ENCODE measurements around the gene PTPN3.

The PTPN3 gene

DNA sequence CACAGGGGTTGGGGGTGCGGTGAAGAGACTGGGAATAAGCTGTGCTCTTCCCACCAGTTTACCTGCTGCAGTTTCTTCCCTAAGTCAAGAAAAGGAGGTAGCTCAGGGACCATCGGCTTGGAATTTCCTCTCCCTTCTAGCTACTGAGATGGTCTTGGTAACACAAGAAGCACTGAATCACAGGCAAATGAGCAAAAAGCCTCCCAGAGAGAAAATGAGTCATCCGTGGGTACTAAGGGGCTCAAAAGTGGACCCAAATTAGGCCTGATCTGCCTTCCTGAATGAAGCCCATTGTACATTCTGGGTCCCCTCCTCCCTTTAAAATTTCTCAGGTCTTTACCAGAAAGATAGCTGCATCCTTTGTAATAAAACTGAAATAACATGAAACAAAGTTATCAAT, 49.9 kb downstream of the PTPN3 start:
- Histone ChIP-seq H2BK15ac (ENCODE audit: low read depth, poor library complexity, severe bottlenecking) (no peak overlapping the region), H3K4me3 (ENCODE audit: insufficient read depth in 1 of 2, low read depth in 1 of 2, low read length in 2 of 2) (no peak overlapping the region), H2AFZ (ENCODE audit: low read depth, low read length) (no peak overlapping the region), H3K36me3 (ENCODE audit: control insufficient read depth in 1 of 2, insufficient read depth in 2 of 2, low read depth in 1 of 2, low read length in 2 of 2) (peaks cover 0 to 35% of the 10 kb centered on the region in 2 experiments), H2AK5ac (ENCODE audit: low read length, severe bottlenecking) (no peak overlapping the region), H3K9me3 (ENCODE audit: control insufficient read depth, low read length) (no peaks in the 10 kb centered on the region), H3K4me1 (ENCODE audit: control insufficient read depth, insufficient read depth, low read depth, low read length) (peaks cover 10% of the 10 kb centered on the region), H3K9ac (ENCODE audit: low read length) (no peak overlapping the region), H2BK5ac (ENCODE audit: low read depth, low read length, poor library complexity, severe bottlenecking) (no peak overlapping the region), H3K27me3 (ENCODE audit: control insufficient read depth in 1 of 2, insufficient read depth in 1 of 2, low read length in 2 of 2) (peaks cover 0 to 6% of the 10 kb centered on the region in 2 experiments), H3K4me2 (ENCODE audit: low read length, poor library complexity, severe bottlenecking) (no peak overlapping the region), H3K23ac (ENCODE audit: low read length in 2 of 2) (no peak overlapping the region), H4K91ac (ENCODE audit: low read length) (no peak overlapping the region), H3K27ac (ENCODE audit: low read length, poor library complexity, severe bottlenecking) (peak overlapping the region; percentile 15), H2BK120ac (ENCODE audit: low read depth, low read length) (no peak overlapping the region), H3K79me1 (replicated peaks; ENCODE audit: low read length, poor library complexity, severe bottlenecking) (peaks cover 1% of the 10 kb centered on the region), H4K8ac (ENCODE audit: low read length) (no peak overlapping the region), H2BK12ac (ENCODE audit: low read length in 2 of 2) (no peak overlapping the region), H3K14ac (ENCODE audit: low read length in 2 of 2) (no peak overlapping the region), H3K4ac (ENCODE audit: low read depth in 1 of 2, low read length in 2 of 2) (no peak overlapping the region), H3K18ac (ENCODE audit: low read depth in 1 of 2, low read length in 2 of 2) (no peak overlapping the region)
- 69% methylated on average over 3 of the region's 3 CpGs for WGBS
- peak; percentile 27 for DNase-seq

DNA sequence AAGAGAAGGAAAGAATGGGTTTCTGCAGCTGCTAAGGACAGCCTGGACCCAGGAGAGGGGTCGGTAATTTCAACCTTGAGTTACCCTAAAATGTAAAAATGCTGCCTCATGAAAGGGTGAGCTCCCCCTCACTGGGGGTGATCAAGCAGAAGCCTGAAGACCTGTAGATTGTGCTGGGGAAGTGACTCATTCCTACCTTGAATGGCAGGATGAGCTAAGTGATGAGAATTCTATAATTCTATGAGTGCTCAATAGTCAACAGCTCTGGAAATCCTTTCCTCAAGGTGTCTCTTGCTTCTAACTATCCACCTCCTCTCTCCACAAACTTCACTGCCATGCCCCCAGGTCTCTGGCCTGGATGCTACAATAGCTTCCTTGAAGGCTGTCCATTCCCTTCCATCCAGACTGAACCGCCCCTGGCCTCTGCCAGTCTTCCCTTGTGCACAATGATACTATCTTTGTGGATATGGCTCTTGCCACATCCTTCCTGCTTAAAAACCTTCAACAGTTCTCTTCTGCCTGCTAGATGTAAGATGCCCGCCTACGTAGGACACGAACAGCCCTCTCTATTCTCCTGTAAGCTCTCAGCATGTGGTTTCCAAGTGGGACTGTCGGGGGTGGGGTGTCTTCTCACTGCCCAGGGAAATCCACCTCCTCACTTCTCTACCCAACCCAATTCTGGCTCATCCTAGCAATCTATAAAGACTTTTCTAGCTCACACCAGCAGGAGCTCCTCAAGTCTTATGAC, 50.6 kb downstream of the PTPN3 start:
- Histone ChIP-seq H4K8ac (ENCODE audit: low read length) (no peak overlapping the region), H3K9me3 (ENCODE audit: control insufficient read depth, low read length) (no peaks in the 10 kb centered on the region), H3K18ac (ENCODE audit: low read depth in 1 of 2, low read length in 2 of 2) (no peak overlapping the region), H2BK120ac (ENCODE audit: low read depth, low read length) (no peak overlapping the region), H3K27me3 (ENCODE audit: control insufficient read depth in 1 of 2, insufficient read depth in 1 of 2, low read length in 2 of 2) (peaks cover 0 to 10% of the 10 kb centered on the region in 2 experiments), H3K27ac (ENCODE audit: low read length, poor library complexity, severe bottlenecking) (peak overlapping the region; percentile 6), H3K4me3 (ENCODE audit: insufficient read depth in 1 of 2, low read depth in 1 of 2, low read length in 2 of 2) (no peak overlapping the region), H3K14ac (ENCODE audit: low read length in 2 of 2) (no peak overlapping the region), H3K4me1 (ENCODE audit: control insufficient read depth, insufficient read depth, low read depth, low read length) (peaks cover 9% of the 10 kb centered on the region), H3K4me2 (ENCODE audit: low read length, poor library complexity, severe bottlenecking) (no peak overlapping the region), H2BK5ac (ENCODE audit: low read depth, low read length, poor library complexity, severe bottlenecking) (no peak overlapping the region), H3K79me1 (replicated peaks; ENCODE audit: low read length, poor library complexity, severe bottlenecking) (peaks cover 1% of the 10 kb centered on the region), H4K91ac (ENCODE audit: low read length) (no peak overlapping the region), H3K36me3 (ENCODE audit: control insufficient read depth in 1 of 2, insufficient read depth in 2 of 2, low read depth in 1 of 2, low read length in 2 of 2) (peaks cover 0 to 37% of the 10 kb centered on the region in 2 experiments), H2BK12ac (ENCODE audit: low read length in 2 of 2) (no peak overlapping the region), H2AK5ac (ENCODE audit: low read length, severe bottlenecking) (peak overlapping the region; percentile 35), H3K9ac (ENCODE audit: low read length) (no peak overlapping the region), H2AFZ (ENCODE audit: low read depth, low read length) (no peak overlapping the region), H2BK15ac (ENCODE audit: low read depth, poor library complexity, severe bottlenecking) (no peak overlapping the region), H3K23ac (ENCODE audit: low read length in 2 of 2) (no peak overlapping the region), H3K4ac (ENCODE audit: low read depth in 1 of 2, low read length in 2 of 2) (no peak overlapping the region)
- DNase-seq = no peak
- WGBS = 94% methylated on average over 6 of the region's 6 CpGs

DNA sequence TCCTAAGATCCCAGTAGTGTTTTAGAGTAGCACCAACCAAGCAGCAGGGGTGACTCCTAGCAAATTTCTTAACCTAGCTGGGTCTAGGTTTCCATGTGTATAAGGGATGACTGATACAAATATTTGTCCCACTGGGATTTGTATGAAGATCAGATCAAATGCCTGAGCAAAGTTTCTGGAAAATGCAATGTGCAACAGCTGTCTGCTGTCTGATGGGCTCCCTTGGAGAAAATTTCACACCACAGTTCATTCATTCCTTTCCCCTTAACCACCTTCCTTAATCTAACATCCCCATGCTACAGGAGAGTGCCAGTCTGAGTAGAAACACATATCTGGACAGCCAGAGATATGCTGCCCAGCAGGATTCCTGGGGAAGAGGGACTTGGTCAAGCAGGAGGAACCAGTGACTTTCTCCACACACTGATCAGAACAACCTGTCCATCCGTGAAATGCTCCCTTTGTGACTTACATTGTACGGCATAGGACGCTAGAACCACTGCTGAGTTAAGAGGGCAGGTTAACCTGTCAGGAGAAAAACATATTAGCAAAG, 53.3 kb downstream of the PTPN3 start:
- Histone ChIP-seq H2AFZ (ENCODE audit: low read depth, low read length) (no peak overlapping the region), H2BK5ac (ENCODE audit: low read depth, low read length, poor library complexity, severe bottlenecking) (no peak overlapping the region), H3K18ac (ENCODE audit: low read depth in 1 of 2, low read length in 2 of 2) (no peak overlapping the region), H2AK5ac (ENCODE audit: low read length, severe bottlenecking) (no peak overlapping the region), H2BK120ac (ENCODE audit: low read depth, low read length) (no peak overlapping the region), H3K4me2 (ENCODE audit: low read length, poor library complexity, severe bottlenecking) (no peak overlapping the region), H3K79me1 (replicated peaks; ENCODE audit: low read length, poor library complexity, severe bottlenecking) (peaks cover 4% of the 10 kb centered on the region), H3K23ac (ENCODE audit: low read length in 2 of 2) (no peak overlapping the region), H2BK15ac (ENCODE audit: low read depth, poor library complexity, severe bottlenecking) (no peak overlapping the region), H3K9me3 (ENCODE audit: control insufficient read depth, low read length) (no peaks in the 10 kb centered on the region), H3K27ac (ENCODE audit: low read length, poor library complexity, severe bottlenecking) (no peak overlapping the region), H4K91ac (ENCODE audit: low read length) (no peak overlapping the region), H3K4me1 (ENCODE audit: control insufficient read depth, insufficient read depth, low read depth, low read length) (peaks cover 9% of the 10 kb centered on the region), H3K27me3 (ENCODE audit: control insufficient read depth in 1 of 2, insufficient read depth in 1 of 2, low read length in 2 of 2) (peaks cover 0 to 10% of the 10 kb centered on the region in 2 experiments), H2BK12ac (ENCODE audit: low read length in 2 of 2) (no peak overlapping the region), H3K9ac (ENCODE audit: low read length) (no peak overlapping the region), H4K8ac (ENCODE audit: low read length) (no peak overlapping the region), H3K4ac (ENCODE audit: low read depth in 1 of 2, low read length in 2 of 2) (no peak overlapping the region), H3K14ac (ENCODE audit: low read length in 2 of 2) (no peak overlapping the region), H3K36me3 (ENCODE audit: control insufficient read depth in 1 of 2, insufficient read depth in 2 of 2, low read depth in 1 of 2, low read length in 2 of 2) (peaks cover 0 to 38% of the 10 kb centered on the region in 2 experiments), H3K4me3 (ENCODE audit: insufficient read depth in 1 of 2, low read depth in 1 of 2, low read length in 2 of 2) (no peak overlapping the region)
- 93% methylated on average over 3 of the region's 3 CpGs for WGBS
- DNase-seq = no peak

DNA sequence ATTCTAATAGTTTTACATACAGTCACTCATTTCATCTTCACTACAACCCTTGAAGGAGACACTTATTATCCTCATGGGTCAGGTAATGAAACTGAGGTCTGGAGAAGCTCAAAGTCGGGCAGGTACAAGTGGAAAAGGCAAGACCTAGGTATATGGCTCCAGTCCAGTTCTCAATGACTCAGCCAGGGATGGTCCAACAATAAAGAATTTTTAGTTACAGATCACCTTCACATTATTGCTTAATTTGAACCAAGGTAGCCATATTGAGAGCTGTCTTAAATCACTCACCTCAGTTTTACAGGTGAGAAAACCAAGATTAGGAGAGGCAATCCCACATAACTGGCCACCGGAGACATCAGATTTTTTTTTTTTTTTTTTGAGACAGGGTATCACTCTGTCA, 55.4 kb downstream of the PTPN3 start:
- H3K23ac ChIP-seq (ENCODE audit: low read length in 2 of 2) = no peak overlapping the region
- H3K36me3 ChIP-seq (ENCODE audit: control insufficient read depth in 1 of 2, insufficient read depth in 2 of 2, low read depth in 1 of 2, low read length in 2 of 2) = peaks cover 0 to 42% of the 10 kb centered on the region in 2 experiments
- no peak overlapping the region for H3K14ac ChIP-seq (ENCODE audit: low read length in 2 of 2)
- no peak overlapping the region for H2BK5ac ChIP-seq (ENCODE audit: low read depth, low read length, poor library complexity, severe bottlenecking)
- no peak overlapping the region for H4K91ac ChIP-seq (ENCODE audit: low read length)
- H3K9ac ChIP-seq (ENCODE audit: low read length) = no peak overlapping the region
- no peak overlapping the region for H2AK5ac ChIP-seq (ENCODE audit: low read length, severe bottlenecking)
- H3K27ac ChIP-seq (ENCODE audit: low read length, poor library complexity, severe bottlenecking) = no peak overlapping the region
- H2BK15ac ChIP-seq (ENCODE audit: low read depth, poor library complexity, severe bottlenecking) = no peak overlapping the region
- H3K4me1 ChIP-seq (ENCODE audit: control insufficient read depth, insufficient read depth, low read depth, low read length) = peaks cover 3% of the 10 kb centered on the region
- H2BK120ac ChIP-seq (ENCODE audit: low read depth, low read length) = no peak overlapping the region
- H2AFZ ChIP-seq (ENCODE audit: low read depth, low read length) = no peak overlapping the region
- H3K9me3 ChIP-seq (ENCODE audit: control insufficient read depth, low read length) = no peaks in the 10 kb centered on the region
- no peak overlapping the region for H3K4me2 ChIP-seq (ENCODE audit: low read length, poor library complexity, severe bottlenecking)
- H2BK12ac ChIP-seq (ENCODE audit: low read length in 2 of 2) = no peak overlapping the region
- no peak overlapping the region for H4K8ac ChIP-seq (ENCODE audit: low read length)
- peaks cover 8% of the 10 kb centered on the region for H3K79me1 ChIP-seq (replicated peaks; ENCODE audit: low read length, poor library complexity, severe bottlenecking)
- peaks cover 0 to 16% of the 10 kb centered on the region in 2 experiments for H3K27me3 ChIP-seq (ENCODE audit: control insufficient read depth in 1 of 2, insufficient read depth in 1 of 2, low read length in 2 of 2)
- DNase-seq = no peak
- 75% methylated on average over 2 of the region's 2 CpGs for WGBS
- no peak overlapping the region for H3K18ac ChIP-seq (ENCODE audit: low read depth in 1 of 2, low read length in 2 of 2)
- no peak overlapping the region for H3K4ac ChIP-seq (ENCODE audit: low read depth in 1 of 2, low read length in 2 of 2)
- no peak overlapping the region for H3K4me3 ChIP-seq (ENCODE audit: insufficient read depth in 1 of 2, low read depth in 1 of 2, low read length in 2 of 2)
